Stimulated activated CD8-positive, alpha-beta memory T cell treated with anti-CD3 and anti-CD28 coated beads, Interleukin-4, amount 100 ng/mL, for 24 hours (primary cell): ENCODE data around the gene IL18BP.

Source experiments
- DNase-seq: peaks from one replicate; pipeline ENCODE4 v3.0.0-alpha.2; 2020; ENCODE audit warnings: low read depth

The IL18BP gene

GRCh38 chr11:72045849-72046248 is 47.1 kb downstream of the IL18BP start:
- no peak for DNase-seq

DNA sequence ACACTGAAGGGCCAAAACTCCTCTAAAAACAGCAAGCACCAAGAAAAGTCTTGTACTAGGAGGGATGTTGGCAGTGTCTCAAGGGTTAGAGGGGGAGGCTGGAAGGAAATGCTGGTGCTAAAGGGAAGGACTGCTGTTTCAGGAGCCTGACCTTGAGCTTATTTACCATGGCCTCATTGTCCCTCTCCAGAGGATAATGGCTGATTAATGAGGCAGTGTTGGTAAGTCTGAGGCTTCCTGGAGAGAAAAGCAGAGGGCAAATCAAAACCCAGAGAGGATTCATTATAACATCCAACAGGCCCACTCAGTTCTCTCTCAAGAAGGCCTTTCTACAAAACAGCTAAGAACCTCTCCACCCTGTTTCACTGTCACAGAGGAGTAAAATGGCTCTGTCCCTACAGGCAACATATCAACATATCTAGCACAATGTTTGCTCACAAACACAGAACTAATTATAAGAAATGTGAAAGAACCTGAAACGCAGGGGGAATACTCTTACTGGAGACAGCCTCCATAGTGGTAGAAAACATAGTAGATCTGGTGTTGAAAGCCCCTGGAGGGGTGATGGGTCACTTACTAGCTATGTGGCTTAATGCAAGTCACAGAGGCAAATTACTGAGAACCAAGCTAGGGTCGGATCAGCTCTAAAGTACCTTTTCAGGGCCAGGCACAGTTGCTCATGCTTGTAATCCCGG is 50.2 kb downstream of the IL18BP start:
- no peak for DNase-seq
